OCI-LY1 (cell line): ENCODE results near the gene PKD2L2.

Source experiments
- H2AFZ ChIP-seq: fragments of 200-600 bp; sonication (generic), shearing (Covaris generic); 2 replicates; pipeline ENCODE4 v1.6.0; 2014; ENCODE audit warnings: antibody characterized with exemption, mild to moderate bottlenecking, low read length
- H3F3A ChIP-seq: fragments of 200-600 bp; sonication (generic), shearing (Covaris generic); 2 replicates; pipeline ENCODE4 v1.6.0; 2014; ENCODE audit warnings: mild to moderate bottlenecking, antibody characterized with exemption, low read length, moderate library complexity; ENCODE audit not compliant: insufficient read depth
- H3K27ac ChIP-seq: fragments of 200-600 bp; sonication (generic); 2 replicates; pipeline ENCODE4 v1.5.1; 2014; ENCODE audit warnings: low read length, mixed run types, mild to moderate bottlenecking, low read depth; ENCODE audit not compliant: poor library complexity, severe bottlenecking
- H3K27me3 ChIP-seq: fragments of 200-600 bp; sonication (generic); 2 replicates; pipeline ENCODE4 v1.6.0; 2014; ENCODE audit warnings: antibody characterized with exemption, mild to moderate bottlenecking, low read length, moderate library complexity; ENCODE audit not compliant: insufficient read depth
- H3K36me3 ChIP-seq: fragments of 200-600 bp; sonication (generic); 2 replicates; pipeline ENCODE4 v1.6.1; 2014; ENCODE audit warnings: mild to moderate bottlenecking, antibody characterized with exemption, low read length, moderate library complexity, mixed read lengths; ENCODE audit not compliant: insufficient read depth
- H3K4me1 ChIP-seq: fragments of 200-600 bp; sonication (generic); 2 replicates; pipeline ENCODE4 v1.5.1; 2014; ENCODE audit warnings: mild to moderate bottlenecking, low read length, moderate library complexity; ENCODE audit not compliant: insufficient read depth, severe bottlenecking
- H3K4me2 ChIP-seq: fragments of 200-600 bp; sonication (generic), shearing (Covaris generic); 2 replicates; pipeline ENCODE4 v1.6.1; 2014; ENCODE audit warnings: low read length
- H3K4me3 ChIP-seq: fragments of 200-600 bp; sonication (generic); 2 replicates; pipeline ENCODE4 v1.5.1; 2014; ENCODE audit warnings: low read length, low read depth, mild to moderate bottlenecking, mixed read lengths; ENCODE audit not compliant: poor library complexity, severe bottlenecking
- H3K79me2 ChIP-seq: fragments of 200-600 bp; shearing (Covaris generic); 2 replicates; pipeline ENCODE4 v1.6.1; 2016; ENCODE audit warnings: mixed run types, low read length, mixed read lengths; ENCODE audit not compliant: insufficient read depth
- H3K9ac ChIP-seq: fragments of 200-600 bp; sonication (generic), shearing (Covaris generic); 2 replicates; pipeline ENCODE4 v1.6.1; 2014; ENCODE audit warnings: mild to moderate bottlenecking, low read length, mixed read lengths
- H3K9me2 ChIP-seq: fragments of 200-600 bp; sonication (generic), shearing (Covaris generic); 2 replicates; pipeline ENCODE4 v1.6.1; 2014; ENCODE audit warnings: low read depth, mild to moderate bottlenecking, low read length, mixed read lengths
- H3K9me3 ChIP-seq: fragments of 200-600 bp; shearing (Covaris generic); 2 replicates; pipeline ENCODE4 v1.6.1; 2014; ENCODE audit warnings: low read length, mixed read lengths
- H4K20me1 ChIP-seq: fragments of 200-600 bp; sonication (generic), shearing (Covaris generic); 2 replicates; pipeline ENCODE4 v1.6.0; 2016; ENCODE audit warnings: mild to moderate bottlenecking, low read length; ENCODE audit not compliant: insufficient read depth
- EZH2 ChIP-seq: fragments of 200-600 bp; sonication (generic), shearing (Covaris generic); IDR thresholded peaks from 2 replicates; pipeline ENCODE4 v1.8.0; 2017; ENCODE audit warnings: borderline replicate concordance, mixed run types, mild to moderate bottlenecking, antibody characterized with exemption, low read length, moderate library complexity, mixed read lengths
- TF ChIP-seq, protein P1 (sequence below): fragments of 200-600 bp; sonication (generic), shearing (Covaris generic); IDR thresholded peaks from 2 replicates; pipeline ENCODE4 v1.5.1; 2017; ENCODE audit warnings: mild to moderate bottlenecking, antibody characterized with exemption, low read length, moderate library complexity, mixed read lengths

Gene PKD2L2

DNA sequence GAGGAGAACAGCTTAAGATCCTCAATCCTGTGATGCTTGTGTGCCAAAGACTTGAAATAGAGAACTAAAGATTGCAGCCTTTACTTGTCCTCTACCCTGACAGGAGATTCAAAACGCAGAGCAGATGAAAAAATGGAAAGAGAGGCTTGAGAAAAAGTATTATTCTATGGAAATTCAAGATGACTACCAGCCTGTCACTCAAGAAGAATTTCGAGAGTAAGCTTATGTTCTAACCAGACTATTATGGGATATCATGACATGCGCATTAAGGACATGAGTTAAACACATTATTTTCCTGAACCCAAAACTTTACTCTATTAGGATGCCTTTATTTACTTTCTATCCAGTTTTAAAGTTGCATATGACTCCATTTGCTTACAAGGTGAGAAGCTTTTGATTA is 46.4 kb downstream of the PKD2L2 start:
- Histone ChIP-seq H3K4me1 (no peaks in the 10 kb centered on the region), H3K79me2 (no peaks in the 10 kb centered on the region), H3K4me3 (no peak overlapping the region), H3K27me3 (no peaks in the 10 kb centered on the region), H3K27ac (no peak overlapping the region), H3K9ac (no peak overlapping the region), H3K9me3 (no peaks in the 10 kb centered on the region), H3F3A (no peaks in the 10 kb centered on the region), H3K36me3 (peaks cover 37% of the 10 kb centered on the region; the same call in 1 of the 2 replicates), H2AFZ (no peak overlapping the region), H3K9me2 (no peaks in the 10 kb centered on the region), H3K4me2 (no peak overlapping the region), H4K20me1 (no peaks in the 10 kb centered on the region)
- TF ChIP-seq, protein P1, sequence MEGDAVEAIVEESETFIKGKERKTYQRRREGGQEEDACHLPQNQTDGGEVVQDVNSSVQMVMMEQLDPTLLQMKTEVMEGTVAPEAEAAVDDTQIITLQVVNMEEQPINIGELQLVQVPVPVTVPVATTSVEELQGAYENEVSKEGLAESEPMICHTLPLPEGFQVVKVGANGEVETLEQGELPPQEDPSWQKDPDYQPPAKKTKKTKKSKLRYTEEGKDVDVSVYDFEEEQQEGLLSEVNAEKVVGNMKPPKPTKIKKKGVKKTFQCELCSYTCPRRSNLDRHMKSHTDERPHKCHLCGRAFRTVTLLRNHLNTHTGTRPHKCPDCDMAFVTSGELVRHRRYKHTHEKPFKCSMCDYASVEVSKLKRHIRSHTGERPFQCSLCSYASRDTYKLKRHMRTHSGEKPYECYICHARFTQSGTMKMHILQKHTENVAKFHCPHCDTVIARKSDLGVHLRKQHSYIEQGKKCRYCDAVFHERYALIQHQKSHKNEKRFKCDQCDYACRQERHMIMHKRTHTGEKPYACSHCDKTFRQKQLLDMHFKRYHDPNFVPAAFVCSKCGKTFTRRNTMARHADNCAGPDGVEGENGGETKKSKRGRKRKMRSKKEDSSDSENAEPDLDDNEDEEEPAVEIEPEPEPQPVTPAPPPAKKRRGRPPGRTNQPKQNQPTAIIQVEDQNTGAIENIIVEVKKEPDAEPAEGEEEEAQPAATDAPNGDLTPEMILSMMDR = no peak
- TF ChIP-seq EZH2 = no peak

DNA sequence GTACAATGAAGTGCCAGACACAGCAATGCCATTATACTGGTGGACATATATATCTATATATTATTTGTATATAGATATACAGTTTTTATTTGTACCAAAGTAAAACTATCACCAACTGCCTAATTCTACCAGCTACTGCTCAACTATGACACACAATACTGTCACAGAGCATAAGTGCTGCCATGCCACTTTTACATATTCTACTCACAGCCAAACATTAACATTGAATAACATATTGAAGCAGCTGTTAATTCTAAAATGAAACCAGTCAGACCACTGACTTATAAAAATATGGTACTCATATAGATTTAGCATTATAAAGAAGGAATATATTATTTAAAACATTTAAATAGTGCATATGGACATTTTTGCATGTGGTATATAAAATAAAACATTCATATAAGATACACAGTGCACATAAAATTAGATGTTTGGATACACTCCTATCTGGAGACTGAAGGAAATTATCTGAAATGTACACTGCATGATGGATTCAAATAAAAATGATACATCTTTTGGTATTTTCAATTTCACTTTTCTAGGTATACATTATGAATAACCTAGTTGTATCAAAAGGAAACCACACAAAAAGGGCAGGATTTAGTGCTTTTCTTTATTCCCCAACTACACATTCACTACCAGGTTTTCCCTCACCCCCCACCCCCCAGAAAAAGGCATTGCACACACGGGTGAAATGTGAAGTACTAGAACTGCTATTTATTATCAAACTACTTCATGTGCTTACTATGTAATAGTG is 48.9 kb downstream of the PKD2L2 start:
- Histone ChIP-seq H2AFZ (no peak overlapping the region), H3K79me2 (no peaks in the 10 kb centered on the region), H3F3A (no peaks in the 10 kb centered on the region), H3K9me3 (no peaks in the 10 kb centered on the region), H3K9ac (no peak overlapping the region), H3K9me2 (no peaks in the 10 kb centered on the region), H3K4me1 (no peaks in the 10 kb centered on the region), H3K27me3 (no peaks in the 10 kb centered on the region), H3K4me3 (no peak overlapping the region), H3K4me2 (no peak overlapping the region), H4K20me1 (no peaks in the 10 kb centered on the region), H3K27ac (no peak overlapping the region), H3K36me3 (peaks cover 61% of the 10 kb centered on the region)
- TF ChIP-seq, protein P1 = no peak
- no peak for TF ChIP-seq EZH2

DNA sequence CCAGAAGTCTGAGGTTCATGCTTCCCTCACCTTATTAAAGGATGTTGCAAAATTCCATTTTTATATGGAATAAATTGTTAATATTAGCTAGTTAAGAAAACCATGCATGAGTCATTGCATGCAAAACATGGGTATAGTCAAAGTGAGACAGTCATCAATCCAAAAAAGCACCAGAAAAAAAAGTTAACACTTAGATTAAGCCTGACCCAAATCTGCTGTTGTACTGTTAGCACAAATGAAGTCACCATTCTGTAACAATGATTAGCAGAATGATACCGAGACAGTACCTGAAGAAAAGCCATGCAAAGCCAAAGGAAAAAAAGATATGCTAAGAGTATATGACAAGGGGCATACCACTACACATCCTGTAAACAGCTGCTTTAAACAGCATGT is 49.5 kb downstream of the PKD2L2 start:
- H3K9me3 ChIP-seq = no peaks in the 10 kb centered on the region
- no peaks in the 10 kb centered on the region for H4K20me1 ChIP-seq
- no peak overlapping the region for H3K4me2 ChIP-seq
- H3F3A ChIP-seq = no peaks in the 10 kb centered on the region
- no peaks in the 10 kb centered on the region for H3K79me2 ChIP-seq
- no peaks in the 10 kb centered on the region for H3K27me3 ChIP-seq
- no peak overlapping the region for H3K9ac ChIP-seq
- H3K4me3 ChIP-seq = no peak overlapping the region
- H3K27ac ChIP-seq = no peak overlapping the region
- no peaks in the 10 kb centered on the region for H3K9me2 ChIP-seq
- H3K4me1 ChIP-seq = no peaks in the 10 kb centered on the region
- H2AFZ ChIP-seq = no peak overlapping the region
- peaks cover 65% of the 10 kb centered on the region for H3K36me3 ChIP-seq
- TF ChIP-seq, protein P1 = no peak
- TF ChIP-seq EZH2 = no peak
